Measurements from ENCODE around the gene COL6A1. TPM values are rescaled to one million over a fixed set of nuclear protein-coding genes. Genes with fewer than 3 reads are reported as not detected.
A peak's percentile ranks its signal among the peaks of the same experiment; 100 is the strongest.

The COL6A1 gene
- total RNA-seq, 4 donors from 2014 or later, result 356 to 669 (median 427) TPM

DNA sequence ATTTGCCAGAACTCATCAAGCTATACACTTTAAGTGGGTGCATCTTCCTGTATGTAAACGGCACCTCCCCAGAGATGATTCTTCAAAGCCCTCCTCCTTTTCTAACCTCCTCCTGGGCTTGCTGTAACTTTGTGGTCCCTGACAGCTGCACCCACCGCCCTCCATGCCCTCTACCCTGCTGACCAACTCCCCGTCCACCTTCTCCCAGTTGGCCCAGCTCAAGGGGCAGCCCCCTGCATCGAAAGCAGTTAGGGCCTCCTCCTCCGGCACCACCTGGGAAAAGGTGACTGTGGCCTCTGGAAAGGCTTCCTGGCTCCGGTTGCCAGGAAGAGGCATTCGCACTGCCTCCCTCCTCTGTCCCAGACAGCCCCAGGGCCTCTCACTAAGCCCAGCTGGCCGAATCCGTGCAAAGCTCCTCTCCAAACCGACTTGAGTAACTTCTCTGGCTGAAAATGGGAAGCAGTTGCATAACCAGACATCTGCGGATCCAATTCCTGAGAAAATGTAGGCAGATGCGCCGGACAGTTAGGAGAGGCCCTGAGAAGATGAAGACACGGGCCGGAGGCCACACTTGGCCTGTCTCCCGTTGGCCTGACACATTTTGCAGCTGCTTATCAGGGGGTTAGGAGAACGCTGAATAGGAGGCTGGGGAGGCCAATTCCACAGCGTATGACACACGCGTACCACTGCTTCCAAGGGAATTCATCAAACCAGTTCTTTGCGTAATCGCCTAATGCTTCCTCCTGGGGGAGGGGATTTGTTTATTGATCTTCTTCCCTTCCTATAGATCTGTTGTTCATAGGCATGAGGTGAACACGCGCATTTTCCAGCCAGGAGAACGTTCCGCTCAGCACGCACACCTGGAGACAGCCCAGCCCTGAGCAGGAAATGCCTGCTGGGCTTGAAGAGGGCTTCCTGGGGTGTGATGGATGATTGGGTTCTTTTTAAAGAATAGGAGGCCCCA is 67.6 kb downstream of the COL6A1 start:
- TF ChIP-seq POLR2A (IDR thresholded peaks at IDR 0.05), result no peak
- peak; percentile 38 to 94 for TF ChIP-seq EP300 (IDR thresholded peaks at IDR 0.05)
- no peak overlapping the region for H3K4me3 ChIP-seq
- DNase-seq (ENCODE audit: low spot score in 2 of 2), result peak; percentile 82 to 90
- no peaks in the 10 kb centered on the region for H3K36me3 ChIP-seq
- no peaks in the 10 kb centered on the region for H3K9me3 ChIP-seq
- H3K27me3 ChIP-seq, result no peaks in the 10 kb centered on the region
- 56 to 73% methylated on average over 23 to 27 of the region's 27 CpGs for WGBS, 2 donors
- peak overlapping the region; percentile 50 to 93 (median 75) for H3K27ac ChIP-seq
- H3K4me1 ChIP-seq, result peaks cover 0 to 28% (median 11%) of the 10 kb centered on the region in 4 donors

DNA sequence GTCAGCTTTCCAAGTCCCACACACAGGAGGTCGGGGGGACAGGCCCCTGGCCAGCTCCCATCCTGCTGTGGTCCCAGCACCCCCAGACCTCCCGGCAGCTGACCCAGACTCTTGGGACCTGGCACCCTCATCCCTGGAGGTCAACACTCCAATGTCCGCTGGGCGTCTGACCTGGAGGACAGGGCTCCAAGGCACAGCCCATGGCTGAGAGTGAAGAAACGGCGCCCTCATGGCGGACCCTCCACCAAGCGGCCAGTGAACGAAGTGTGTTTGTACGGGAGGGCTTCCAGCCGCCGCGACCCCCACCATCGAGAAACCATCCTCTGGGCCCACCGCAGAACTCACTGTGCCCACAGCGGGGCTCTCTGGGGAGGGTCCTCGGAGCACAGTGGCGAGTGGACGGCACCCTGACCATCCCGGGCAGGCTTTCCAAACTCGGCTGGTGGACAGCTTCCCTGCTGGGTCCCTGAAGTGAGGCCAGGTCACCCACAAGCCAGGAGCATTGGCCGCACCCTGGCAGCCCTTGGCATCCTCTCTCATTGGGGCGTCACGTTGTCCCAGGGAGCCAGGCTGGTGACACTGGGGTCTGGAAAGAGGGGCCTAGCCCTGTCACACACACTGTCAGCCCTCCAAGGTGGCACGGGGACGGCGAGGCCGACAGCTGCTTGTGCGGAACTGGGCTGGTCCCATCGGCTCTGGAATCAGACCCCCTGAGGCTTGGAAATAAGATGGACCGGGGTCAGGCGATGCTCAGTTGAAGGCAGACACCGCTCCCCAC is 68.5 kb downstream of the COL6A1 start:
- H3K4me1 ChIP-seq, result peaks cover 0 to 37% (median 14%) of the 10 kb centered on the region in 4 donors
- H3K4me3 ChIP-seq, result no peak overlapping the region
- TF ChIP-seq POLR2A (IDR thresholded peaks at IDR 0.05) (no peak), EP300 (IDR thresholded peaks at IDR 0.05) (no peak)
- TF ChIP-seq, protein P1, sequence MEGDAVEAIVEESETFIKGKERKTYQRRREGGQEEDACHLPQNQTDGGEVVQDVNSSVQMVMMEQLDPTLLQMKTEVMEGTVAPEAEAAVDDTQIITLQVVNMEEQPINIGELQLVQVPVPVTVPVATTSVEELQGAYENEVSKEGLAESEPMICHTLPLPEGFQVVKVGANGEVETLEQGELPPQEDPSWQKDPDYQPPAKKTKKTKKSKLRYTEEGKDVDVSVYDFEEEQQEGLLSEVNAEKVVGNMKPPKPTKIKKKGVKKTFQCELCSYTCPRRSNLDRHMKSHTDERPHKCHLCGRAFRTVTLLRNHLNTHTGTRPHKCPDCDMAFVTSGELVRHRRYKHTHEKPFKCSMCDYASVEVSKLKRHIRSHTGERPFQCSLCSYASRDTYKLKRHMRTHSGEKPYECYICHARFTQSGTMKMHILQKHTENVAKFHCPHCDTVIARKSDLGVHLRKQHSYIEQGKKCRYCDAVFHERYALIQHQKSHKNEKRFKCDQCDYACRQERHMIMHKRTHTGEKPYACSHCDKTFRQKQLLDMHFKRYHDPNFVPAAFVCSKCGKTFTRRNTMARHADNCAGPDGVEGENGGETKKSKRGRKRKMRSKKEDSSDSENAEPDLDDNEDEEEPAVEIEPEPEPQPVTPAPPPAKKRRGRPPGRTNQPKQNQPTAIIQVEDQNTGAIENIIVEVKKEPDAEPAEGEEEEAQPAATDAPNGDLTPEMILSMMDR (IDR thresholded peaks at IDR 0.05), result no peak
- H3K27me3 ChIP-seq, result no peaks in the 10 kb centered on the region
- no peaks in the 10 kb centered on the region for H3K36me3 ChIP-seq
- H3K9me3 ChIP-seq, result no peaks in the 10 kb centered on the region
- WGBS, 2 donors, result 82 to 91% methylated on average over 16 to 32 of the region's 33 CpGs
- no peak for DNase-seq (ENCODE audit: low spot score in 2 of 2)
- peak overlapping the region; percentile 50 to 93 (median 75) for H3K27ac ChIP-seq

DNA sequence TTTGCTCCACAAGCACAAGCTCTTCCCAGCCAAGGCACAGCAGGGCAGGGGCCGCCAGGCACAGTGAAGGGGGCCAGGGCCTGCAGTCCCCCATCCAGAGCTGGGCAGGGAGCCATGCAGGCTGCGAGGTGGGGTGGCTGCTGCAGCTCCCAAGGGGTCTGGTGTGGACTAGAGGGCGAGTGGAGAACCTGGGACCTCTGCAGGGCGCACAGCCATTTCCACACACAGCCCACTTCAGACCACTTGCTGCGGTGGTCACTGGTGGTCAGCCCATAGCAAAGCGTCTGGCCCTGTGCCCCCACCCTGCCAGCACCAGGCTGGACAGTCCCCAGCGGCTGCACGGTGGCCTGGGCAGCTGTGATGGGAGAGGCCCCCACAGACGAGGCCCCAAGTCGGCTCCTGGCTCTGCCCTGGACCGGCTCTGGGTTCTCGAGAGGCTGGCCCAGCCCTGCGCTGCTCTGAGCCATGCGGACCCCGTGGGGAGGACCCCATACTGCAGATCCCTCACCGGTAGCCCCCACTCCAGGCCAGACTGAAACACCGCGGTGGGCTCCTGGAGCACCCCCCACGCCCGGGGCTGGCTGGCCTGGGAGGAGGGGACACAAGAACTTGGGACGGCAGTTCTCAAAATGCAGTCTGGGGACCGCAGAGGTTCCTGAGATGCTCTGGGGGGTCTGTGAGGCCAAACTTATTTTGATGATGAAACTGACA is 69.3 kb downstream of the COL6A1 start:
- TF ChIP-seq, protein P1 (IDR thresholded peaks at IDR 0.05), result no peak
- no peak for TF ChIP-seq EP300 (IDR thresholded peaks at IDR 0.05)
- no peak for TF ChIP-seq POLR2A (IDR thresholded peaks at IDR 0.05)
- Histone ChIP-seq H3K4me1 (peaks cover 0 to 45% (median 22%) of the 10 kb centered on the region in 4 donors), H3K27me3 (no peaks in the 10 kb centered on the region), H3K27ac (peak overlapping the region in 3 of 4 donors; percentile 63 to 93 (median 87)), H3K9me3 (no peaks in the 10 kb centered on the region), H3K4me3 (no peak overlapping the region), H3K36me3 (no peaks in the 10 kb centered on the region)
- DNase-seq (ENCODE audit: low spot score in 2 of 2), result no peak
- 84 to 87% methylated on average over 10 to 21 of the region's 22 CpGs for WGBS, 2 donors

DNA sequence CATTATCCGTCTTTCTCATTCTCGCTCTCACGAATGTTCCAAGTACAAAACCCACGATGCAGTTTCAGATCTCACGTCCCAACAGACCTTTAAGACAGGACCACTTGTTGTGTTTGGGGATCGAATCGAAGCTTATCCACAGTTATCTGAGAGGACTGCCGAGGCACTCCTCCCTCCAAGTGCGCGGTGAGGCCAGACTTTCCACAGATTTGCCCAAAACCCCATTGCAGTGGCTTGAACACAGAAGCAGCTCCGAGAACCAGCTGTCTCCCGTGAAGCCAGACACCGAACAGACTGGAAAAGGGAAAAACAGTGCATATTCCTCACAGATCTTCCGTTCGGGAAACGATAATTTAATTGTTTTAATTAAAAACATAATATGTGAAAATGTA is 69.8 kb downstream of the COL6A1 start:
- H3K4me3 ChIP-seq, result no peak overlapping the region
- no peak for DNase-seq (ENCODE audit: low spot score in 2 of 2)
- H3K36me3 ChIP-seq, result no peaks in the 10 kb centered on the region
- H3K4me1 ChIP-seq, result peaks cover 0 to 50% (median 25%) of the 10 kb centered on the region in 4 donors
- H3K27me3 ChIP-seq, result no peaks in the 10 kb centered on the region
- 77 to 81% methylated on average over 16 of the region's 16 CpGs for WGBS, 2 donors
- TF ChIP-seq, protein P1 (IDR thresholded peaks at IDR 0.05), result no peak
- H3K27ac ChIP-seq, result peak overlapping the region in 1 of 4 donors; percentile 87
- no peaks in the 10 kb centered on the region for H3K9me3 ChIP-seq
